SH-SY5Y (cell line): ENCODE measurements around the gene RNF208.

ENCODE experiments used
- GATA2 ChIP-seq: IDR thresholded peaks from 2 replicates; pipeline ENCODE4 v1.6.1; 2011; ENCODE audit warnings: mild to moderate bottlenecking, low read depth, low read length
- GATA3 ChIP-seq: IDR thresholded peaks from 2 replicates; pipeline ENCODE4 v1.6.1; 2011; ENCODE audit warnings: low read depth, mild to moderate bottlenecking, low read length, moderate library complexity

DNA sequence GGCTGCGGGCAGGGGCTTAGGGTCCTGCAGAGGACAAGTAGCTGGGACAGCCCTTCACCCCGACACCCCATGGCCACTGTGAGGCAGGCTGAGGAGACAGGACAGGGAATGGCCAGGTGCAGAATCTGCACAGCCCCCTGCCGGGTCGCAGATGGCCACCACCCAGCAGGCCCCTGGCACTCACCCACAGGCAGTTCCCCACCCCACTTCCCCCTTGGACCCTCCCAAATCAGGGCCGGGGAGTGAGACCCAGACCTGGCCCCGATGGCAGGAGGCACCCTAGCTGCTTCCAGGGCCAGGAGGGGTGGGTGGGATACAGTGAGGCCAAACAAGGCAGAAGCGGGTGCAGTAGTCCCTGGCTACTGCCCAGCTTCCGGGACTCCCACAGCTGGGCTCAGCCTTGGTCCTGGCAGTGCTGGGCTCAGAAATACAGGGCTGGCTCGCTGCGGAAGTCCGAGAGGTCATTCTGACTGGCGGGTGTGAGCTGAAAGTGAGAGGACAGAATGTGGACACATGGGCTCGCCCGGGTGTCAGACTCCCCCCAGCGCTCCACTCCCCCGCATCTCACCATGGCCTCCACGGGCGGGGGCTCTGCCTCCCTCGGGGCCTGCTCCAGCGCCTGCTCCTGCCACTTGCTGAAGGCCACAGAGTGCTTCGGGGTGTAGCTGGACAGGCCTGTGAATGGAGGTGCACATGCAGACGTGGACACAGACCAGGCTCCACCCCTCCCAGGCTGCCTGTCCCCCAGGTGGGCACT is 30.2 kb downstream of the RNF208 start:
- no peak for TF ChIP-seq GATA3
- no peak for TF ChIP-seq GATA2
